Head of caudate nucleus (tissue), 42 donors: Measurements from ENCODE around the gene GAB2.
"Not testable (repeated sequence)": the region's sequence is repeated elsewhere in the genome, so short reads cannot be mapped to it uniquely, and the experiment has no call there.

Source experiments
- DNase-seq, 42 donors: peaks; one replicate each; pipeline versions ENCODE4 v3.0.0 to v3.0.0-alpha.2; 2020 to 2021; ENCODE audit warnings: mixed read lengths in 7 of 42
- intact Hi-C: fragments of 100-400 bp; cut with DNase I; formaldehyde crosslinking; loops from one replicate; pipeline ENCODE4 v1.15.0; 2022

GAB2 gene

GRCh38 chr11:78417175-78417887 lies at the start of gene GAB2:
GAB2 (minus strand) TSS chr11:78417820; CDS start chr11:78417720, 100 bp downstream.
- intact Hi-C loops: loop anchor here (5.0 to 10.0 kb wide), 3 partner anchors 85 to 190 kb away; partner anchors contain the start of gene NARS2

GRCh38 chr11:78467370-78467769 lies 49.8 kb upstream of the GAB2 start:
- intact Hi-C loops: no loop called here
- DNase-seq: no peak

More at GRCh38 chr11:78417175-78417887, at the start of gene GAB2:
- peak in 9 of 42 donors; percentile 13 to 39 (median 23) for DNase-seq

GRCh38 chr11:78465169-78465942 lies 47.7 kb upstream of the GAB2 start:
- intact Hi-C loops: no loop called here
- no peak for DNase-seq

- DNase-seq, intact Hi-C loops: not testable (repeated sequence)
Measured at GRCh38 chr11:78464787-78465168, 47.2 kb upstream of the GAB2 start.

GRCh38 chr11:78460471-78460870 lies 42.9 kb upstream of the GAB2 start:
- intact Hi-C loops: no loop called here
- DNase-seq: no peak

- intact Hi-C loops: no loop called here
- DNase-seq: no peak
Measured at GRCh38 chr11:78459738-78460137, 42.1 kb upstream of the GAB2 start.

GRCh38 chr11:78457448-78457847 lies 39.8 kb upstream of the GAB2 start:
- intact Hi-C loops: no loop called here
- no peak for DNase-seq

GRCh38 chr11:78453140-78453935 lies 35.7 kb upstream of the GAB2 start:
- intact Hi-C loops: no loop called here
- DNase-seq: no peak

- intact Hi-C loops: no loop called here
Measured at GRCh38 chr11:78451371-78452150, 33.9 kb upstream of the GAB2 start.

GRCh38 chr11:78450866-78451265 lies 33.2 kb upstream of the GAB2 start:
- intact Hi-C loops: no loop called here
- DNase-seq: no peak

More at GRCh38 chr11:78451371-78452150, 33.9 kb upstream of the GAB2 start:
- DNase-seq: no peak

GRCh38 chr11:78449866-78450265 lies 32.2 kb upstream of the GAB2 start:
- no peak for DNase-seq
- intact Hi-C loops: no loop called here

GRCh38 chr11:78446210-78446609 lies 28.6 kb upstream of the GAB2 start:
- intact Hi-C loops: no loop called here

GRCh38 chr11:78444726-78445125 lies 27.1 kb upstream of the GAB2 start:
- no peak for DNase-seq
- intact Hi-C loops: no loop called here

More at GRCh38 chr11:78446210-78446609, 28.6 kb upstream of the GAB2 start:
- DNase-seq: no peak

GRCh38 chr11:78441956-78442355 lies 24.3 kb upstream of the GAB2 start:
- intact Hi-C loops: no loop called here
- DNase-seq: no peak

- no peak for DNase-seq
Measured at GRCh38 chr11:78438298-78438975, 20.8 kb upstream of the GAB2 start.

GRCh38 chr11:78432956-78433355 lies 15.3 kb upstream of the GAB2 start:
- intact Hi-C loops: no loop called here

More at GRCh38 chr11:78438298-78438975, 20.8 kb upstream of the GAB2 start:
- intact Hi-C loops: no loop called here

GRCh38 chr11:78432058-78432515 lies 14.5 kb upstream of the GAB2 start:
- intact Hi-C loops: no loop called here
- peak in 16 of 42 donors; percentile 18 to 59 (median 30) for DNase-seq

More at GRCh38 chr11:78432956-78433355, 15.3 kb upstream of the GAB2 start:
- DNase-seq: no peak

GRCh38 chr11:78429660-78430059 lies 12.0 kb upstream of the GAB2 start:
- no peak for DNase-seq
- intact Hi-C loops: loop anchor here (10.0 kb wide), 1 partner anchor 435 kb away; the partner anchor contains the start of gene INTS4
